Heart left ventricle (tissue), 16 donors: Measurements from ENCODE around the gene ZEB2. TPM values are rescaled to one million over a fixed set of nuclear protein-coding genes. Genes with fewer than 3 reads are reported as not detected.

Source experiments
- ATAC-seq, 4 donors: fragments of 200-7000 bp; cut with Tn5 transposase; one replicate each; pipeline ENCODE4 v1.9.1; 2020 to 2022; ENCODE audit warnings: moderate library complexity in 4 of 4, mild to moderate bottlenecking in 3 of 4, moderate number of reproducible peaks in 1 of 4
- DNase-seq, 5 donors: peaks; one replicate each; pipeline ENCODE4 v3.0.0-alpha.2; 2020
- H3K27ac ChIP-seq, 12 donors: fragments of 200-600 bp; sonication (generic) in 4 of 12; one replicate each; pipeline versions ENCODE4 v1.5.0 to v1.8.0; 2016 to 2022; ENCODE audit warnings: mild to moderate bottlenecking in 2 of 12
- H3K27me3 ChIP-seq, 9 donors: fragments of 200-600 bp; sonication (generic) in 2 of 9; one replicate each; pipeline versions ENCODE4 v1.5.1 to v1.8.0; 2016 to 2022; ENCODE audit warnings: mild to moderate bottlenecking in 3 of 9
- H3K36me3 ChIP-seq, 9 donors: fragments of 200-600 bp; sonication (generic) in 2 of 9; one replicate each; pipeline versions ENCODE4 v1.5.0 to v1.8.0; 2018 to 2022; ENCODE audit warnings: mild to moderate bottlenecking in 2 of 9
- H3K4me1 ChIP-seq, 12 donors: fragments of 200-600 bp; sonication (generic) in 4 of 12; one replicate each; pipeline versions ENCODE4 v1.5.0 to v1.8.0; 2016 to 2022; ENCODE audit warnings: mild to moderate bottlenecking in 3 of 12
- H3K4me3 ChIP-seq, 12 donors: fragments of 200-600 bp; sonication (generic) in 4 of 12; one replicate each; pipeline versions ENCODE4 v1.5.0 to v1.8.0; 2017 to 2022; ENCODE audit warnings: mild to moderate bottlenecking in 9 of 12, moderate library complexity in 4 of 12
- H3K9me3 ChIP-seq, 12 donors: fragments of 200-600 bp; sonication (generic) in 4 of 12; one replicate each; pipeline versions ENCODE4 v1.5.0 to v1.8.0; 2016 to 2022; ENCODE audit warnings: mild to moderate bottlenecking in 1 of 12
- POLR2A ChIP-seq, 2 donors: fragments of 450-650 bp; IDR thresholded peaks; one replicate each; pipeline ENCODE4 v1.6.1; 2017; ENCODE audit warnings: antibody characterized with exemption in 2 of 2, mild to moderate bottlenecking in 2 of 2, moderate library complexity in 2 of 2
- WGBS, 4 donors: extraction: QIAGEN DNeasy Blood & Tissue Kit in 2 of 4; methylation state at CpG; one replicate each; pipeline versions ENCODE4 v1.1.5 to v1.1.7; 2013 to 2018; 5-methylcytosine and 5-hydroxymethylcytosine counted together
- intact Hi-C, 10 donors: fragments of 100-400 bp; cut with DNase I; formaldehyde crosslinking; loops; one replicate each; pipeline versions ENCODE4 v1.11.1 to v1.14.2; 2022
- polyA plus RNA-seq, 2 donors: library from polyadenylated mRNA; stranded (reverse); fragments of 200-250 nt; gene quantifications; one replicate each; pipeline ENCODE4 v1.2.3, GENCODE V29; 2013
- total RNA-seq, 9 donors: library from RNA; depleted of rRNA in 2 of 9; stranded (reverse); fragments of >200 nt in 2 of 9; fragmentation: NEBNext Ultra II Directional in 3 of 9; extraction: Animal tissue kit (Norgen Biotek cat#: 25700) in 3 of 9; gene quantifications; one replicate each; pipeline versions ENCODE4 v1.1.0 to v1.2.4, GENCODE V29; 2016 to 2023
- TF ChIP-seq, protein P1 (sequence below), 12 donors: fragments of 200-600 bp; sonication (generic) in 4 of 12; IDR thresholded peaks; one replicate each; pipeline versions ENCODE4 v1.5.0 to v1.8.0; 2018 to 2022; ENCODE audit warnings: antibody characterized with exemption in 12 of 12, mild to moderate bottlenecking in 5 of 12
- donor health status: ischemic (EF 13 %, LVEDD 7.1; RV severe dilation, severe dysfunction).
- donor health status: healthy with polysubstance abuse.
- donor health status: DM: no; HTN: yes; CAD: no.
- donor health status: DM: no; HTN: no; CAD: no.
- donor health status: ischemic (EF 25% LVEDD 6.9; RV normal size, moderate dysfunction).
- donor health status: ischemic (EF 25% LVEDD 5.7; RV mildly dilated, moderate dysfunction).
- donor health status: healthy.
- donor health status: DM: yes; HTN: yes; CAD: no.
- donor health status: ischemic (EF 35%, LVEDD 5.7; RV mildly dilated, moderate dysfunction).
- donor health status: nonischemic (EF 11% LVEDD 7.7; RV severe dilation, severe dysfunction).
- donor health status: DM: yes; HTN: yes; CAD: no.
- donor health status: PGD.
- donor health status: ischemic (EF 29% LVEDD 5.4; RV normal size, mild dysfunction).
- donor health status: nonischemic (EF 23%, LVEDD 6.1; RV moderate dilation, normal function).

ZEB2 gene
- total and polyA plus RNA-seq, 11 donors, result 23.1 to 168 (median 82.4) TPM

DNA sequence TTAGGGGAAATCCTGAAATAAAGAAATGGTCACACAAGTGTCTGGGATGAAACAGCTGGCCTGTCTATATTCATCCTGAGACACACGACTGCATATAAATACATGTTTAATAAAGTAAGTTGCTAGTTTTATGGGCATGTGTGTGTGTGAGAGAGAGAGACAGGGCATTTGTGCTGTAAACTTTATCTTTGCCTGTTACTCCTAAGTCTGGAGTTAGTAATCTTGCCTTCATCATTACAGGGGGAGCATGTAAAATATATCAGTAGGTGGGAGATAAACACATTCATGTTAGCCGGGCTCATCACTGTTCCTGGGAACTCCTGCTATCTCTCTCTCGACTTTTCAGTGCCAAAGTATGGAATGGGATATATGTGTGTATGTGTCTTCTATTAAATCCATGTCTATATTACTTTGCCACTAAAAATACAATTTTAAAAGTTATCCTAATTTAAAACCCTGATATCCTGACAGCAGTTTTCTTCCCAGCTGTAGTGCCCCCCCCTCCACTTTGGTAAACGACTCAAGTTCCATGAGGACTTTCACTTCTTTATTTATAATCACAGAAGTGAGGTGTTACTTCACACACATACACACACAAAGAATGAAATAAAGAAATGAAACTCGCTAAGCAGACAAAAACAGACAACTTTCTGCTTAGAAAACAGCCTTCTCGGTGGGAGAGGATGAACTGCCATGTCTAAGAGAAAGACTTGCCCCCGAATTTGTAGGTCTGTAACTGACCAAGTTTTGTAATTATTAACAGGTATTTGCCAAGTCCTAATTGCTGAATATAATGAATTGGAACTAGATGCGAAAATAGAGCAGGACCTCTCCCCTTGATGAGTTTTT, 947 bp downstream of the ZEB2 start:
- Histone ChIP-seq H3K36me3 (peaks cover 0 to 14% (median 0%) of the 10 kb centered on the region in 9 donors), H3K27ac (peak overlapping the region; percentile 91 to 99 (median 98)), H3K4me1 (peaks cover 0 to 25% (median 11%) of the 10 kb centered on the region in 12 donors), H3K4me3 (peak overlapping the region; percentile 63 to 96 (median 82)), H3K27me3 (peaks cover 0 to 6% (median 0%) of the 10 kb centered on the region in 9 donors), H3K9me3 (no peaks in the 10 kb centered on the region)
- no peak for DNase-seq
- intact Hi-C loops, result loop anchor here in 9 of 10 donors (2.0 to 10.0 kb wide), 10 partner anchors 62 to 1233 kb away; a partner anchor contains a TSS
- ATAC-seq, result no peak
- 12 to 19% (median 15%) methylated on average over 8 of the region's 8 CpGs for WGBS, 4 donors
- TF ChIP-seq, protein P1, sequence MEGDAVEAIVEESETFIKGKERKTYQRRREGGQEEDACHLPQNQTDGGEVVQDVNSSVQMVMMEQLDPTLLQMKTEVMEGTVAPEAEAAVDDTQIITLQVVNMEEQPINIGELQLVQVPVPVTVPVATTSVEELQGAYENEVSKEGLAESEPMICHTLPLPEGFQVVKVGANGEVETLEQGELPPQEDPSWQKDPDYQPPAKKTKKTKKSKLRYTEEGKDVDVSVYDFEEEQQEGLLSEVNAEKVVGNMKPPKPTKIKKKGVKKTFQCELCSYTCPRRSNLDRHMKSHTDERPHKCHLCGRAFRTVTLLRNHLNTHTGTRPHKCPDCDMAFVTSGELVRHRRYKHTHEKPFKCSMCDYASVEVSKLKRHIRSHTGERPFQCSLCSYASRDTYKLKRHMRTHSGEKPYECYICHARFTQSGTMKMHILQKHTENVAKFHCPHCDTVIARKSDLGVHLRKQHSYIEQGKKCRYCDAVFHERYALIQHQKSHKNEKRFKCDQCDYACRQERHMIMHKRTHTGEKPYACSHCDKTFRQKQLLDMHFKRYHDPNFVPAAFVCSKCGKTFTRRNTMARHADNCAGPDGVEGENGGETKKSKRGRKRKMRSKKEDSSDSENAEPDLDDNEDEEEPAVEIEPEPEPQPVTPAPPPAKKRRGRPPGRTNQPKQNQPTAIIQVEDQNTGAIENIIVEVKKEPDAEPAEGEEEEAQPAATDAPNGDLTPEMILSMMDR (IDR thresholded peaks at IDR 0.05), result no peak
- TF ChIP-seq POLR2A (IDR thresholded peaks at IDR 0.05), result no peak

DNA sequence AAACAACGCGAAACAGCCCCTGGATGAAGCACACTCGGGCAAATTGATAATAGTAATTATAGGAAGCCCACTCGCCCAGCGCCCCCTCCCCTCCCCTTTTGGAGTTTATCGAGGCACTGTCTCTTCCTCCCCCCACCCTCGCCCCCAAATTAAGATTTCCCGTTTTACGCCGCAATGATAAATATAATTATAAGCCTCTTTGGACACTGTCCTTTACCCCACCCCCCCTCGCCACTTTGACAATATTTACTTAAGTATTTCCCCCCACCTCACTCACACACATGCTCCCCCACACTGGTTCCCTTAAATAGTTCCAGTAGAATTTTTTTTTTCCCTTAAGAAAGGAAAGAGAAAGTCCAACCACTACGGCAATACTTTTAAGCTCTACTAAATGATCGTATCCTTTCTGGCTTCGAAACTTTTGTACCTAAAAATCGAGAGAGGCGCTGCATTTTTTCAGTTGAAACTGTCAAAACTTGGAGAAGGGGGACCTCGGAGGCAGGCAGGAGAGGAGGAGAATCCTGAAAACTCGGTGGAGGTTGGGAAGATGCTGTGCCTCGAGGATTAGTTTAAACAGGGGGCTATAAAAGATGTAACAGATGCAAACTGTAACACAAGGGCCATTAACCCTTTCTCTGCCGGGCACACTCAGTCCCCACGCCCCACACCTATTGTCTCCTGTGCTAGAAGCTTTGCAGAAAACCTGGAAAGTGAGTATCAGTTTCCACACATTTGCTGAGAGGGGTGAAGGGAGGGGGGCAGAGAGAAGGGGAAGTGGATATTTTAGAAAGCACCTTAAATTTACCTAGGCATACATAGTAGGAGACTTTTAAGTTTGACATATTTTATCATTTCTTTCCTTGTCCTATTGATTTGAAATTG, 1.8 kb downstream of the ZEB2 start:
- peaks cover 0 to 29% (median 14%) of the 10 kb centered on the region in 12 donors for H3K4me1 ChIP-seq
- no peak for DNase-seq
- no peaks in the 10 kb centered on the region for H3K9me3 ChIP-seq
- intact Hi-C loops, result loop anchor here in 9 of 10 donors (2.0 to 10.0 kb wide), 10 partner anchors 61 to 1234 kb away; a partner anchor contains a TSS
- peak overlapping the region; percentile 63 to 96 (median 82) for H3K4me3 ChIP-seq
- peaks cover 0 to 20% (median 0%) of the 10 kb centered on the region in 9 donors for H3K36me3 ChIP-seq
- 1 to 2% (median 1%) methylated on average over 21 of the region's 21 CpGs for WGBS, 4 donors
- H3K27me3 ChIP-seq, result peaks cover 0 to 6% (median 0%) of the 10 kb centered on the region in 9 donors
- no peak for ATAC-seq
- peak overlapping the region; percentile 91 to 99 (median 98) for H3K27ac ChIP-seq
- TF ChIP-seq POLR2A (IDR thresholded peaks at IDR 0.05), result no peak
- TF ChIP-seq, protein P1 (IDR thresholded peaks at IDR 0.05), result no peak

DNA sequence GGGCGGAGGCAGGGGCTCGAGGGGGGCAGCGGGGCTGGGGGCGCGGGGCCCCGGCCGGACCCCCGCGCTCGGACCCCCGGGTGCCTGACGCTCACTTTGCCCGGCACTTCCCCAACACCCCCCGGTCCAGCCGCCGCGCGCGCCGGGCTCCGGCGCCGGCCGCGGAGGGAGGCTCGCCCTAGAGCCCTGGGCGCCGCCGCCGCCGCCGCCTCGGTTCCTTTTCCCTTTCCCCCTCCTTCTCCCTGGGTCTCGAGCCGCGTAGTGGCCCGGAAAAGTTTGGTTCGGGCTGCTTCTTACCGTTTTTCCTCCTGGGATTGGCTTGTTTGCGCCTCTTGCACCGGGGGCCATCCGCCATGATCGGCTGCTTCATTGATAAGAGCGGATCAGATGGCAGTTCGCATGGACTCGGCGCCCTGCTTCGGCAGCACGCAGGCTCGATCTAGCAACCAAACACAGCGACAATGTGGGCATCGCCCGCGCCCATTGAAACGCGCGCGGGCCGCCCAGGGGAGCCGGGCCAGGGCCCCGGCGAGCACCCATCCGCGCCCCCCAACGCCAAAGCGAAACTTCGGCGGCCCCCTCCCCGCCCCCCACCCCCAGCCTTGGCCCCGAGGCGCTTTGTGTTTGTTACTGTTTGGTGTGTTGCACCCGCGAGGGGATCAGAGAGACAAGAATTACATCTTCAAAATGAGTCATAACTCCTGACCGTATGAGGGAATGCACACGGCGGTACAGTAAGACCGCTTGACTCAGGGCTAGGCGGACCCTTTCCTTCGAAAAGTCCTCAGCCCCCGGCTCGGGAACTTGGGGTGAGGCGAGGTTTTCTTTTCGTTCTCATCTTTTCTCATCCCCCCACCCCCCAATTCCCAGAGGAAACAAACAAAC, 2.7 kb downstream of the ZEB2 start:
- DNase-seq (peak; percentile 56 to 82 (median 73)), ATAC-seq (peak; percentile 9 to 71 (median 54))
- peaks cover 0 to 31% (median 13%) of the 10 kb centered on the region in 12 donors for H3K4me1 ChIP-seq
- no peaks in the 10 kb centered on the region for H3K9me3 ChIP-seq
- peak overlapping the region; percentile 91 to 99 (median 98) for H3K27ac ChIP-seq
- H3K36me3 ChIP-seq, result peaks cover 0 to 29% (median 0%) of the 10 kb centered on the region in 9 donors
- H3K4me3 ChIP-seq, result peak overlapping the region; percentile 63 to 96 (median 82)
- peaks cover 0 to 6% (median 0%) of the 10 kb centered on the region in 9 donors for H3K27me3 ChIP-seq
- WGBS, 4 donors, result 1 to 2% (median 1%) methylated on average over 55 to 83 of the region's 83 CpGs
- intact Hi-C loops, result loop anchor here in 9 of 10 donors (2.0 to 10.0 kb wide), 10 partner anchors 60 to 1235 kb away; a partner anchor contains a TSS
- TF ChIP-seq, protein P1 (IDR thresholded peaks at IDR 0.05), result no peak
- peak in 1 of 2 donors; percentile 17 for TF ChIP-seq POLR2A (IDR thresholded peaks at IDR 0.05)
